ENCODE results near the gene OSBPL10. TPM values are rescaled to one million over a fixed set of nuclear protein-coding genes. Genes with fewer than 3 reads are reported as not detected.

Gene OSBPL10
- polyA plus RNA-seq, 2 of the 4 experiments (the other 2 are of a cell fraction) = 9.2 to 17.0 TPM

DNA sequence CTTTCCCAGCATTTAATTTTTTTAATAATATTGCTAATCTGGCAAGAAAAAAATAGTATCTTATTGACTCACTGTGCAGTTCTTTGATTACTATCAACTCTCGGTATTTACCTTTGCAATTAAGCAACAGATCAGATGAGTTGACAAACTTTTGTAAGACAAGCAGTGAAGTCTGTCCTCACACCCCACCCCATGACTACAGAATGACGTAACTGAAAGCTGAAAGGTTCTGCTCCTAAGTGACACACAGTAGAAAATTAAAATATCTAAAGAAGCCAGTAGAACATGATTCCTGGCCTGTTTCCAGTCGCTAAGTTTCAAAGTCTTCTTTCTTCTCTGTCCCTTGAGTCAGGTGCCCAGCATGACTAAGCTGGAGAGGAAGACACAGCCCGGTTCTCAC is 312.8 kb downstream of the OSBPL10 start (continued):
- TF ChIP-seq, protein P1, sequence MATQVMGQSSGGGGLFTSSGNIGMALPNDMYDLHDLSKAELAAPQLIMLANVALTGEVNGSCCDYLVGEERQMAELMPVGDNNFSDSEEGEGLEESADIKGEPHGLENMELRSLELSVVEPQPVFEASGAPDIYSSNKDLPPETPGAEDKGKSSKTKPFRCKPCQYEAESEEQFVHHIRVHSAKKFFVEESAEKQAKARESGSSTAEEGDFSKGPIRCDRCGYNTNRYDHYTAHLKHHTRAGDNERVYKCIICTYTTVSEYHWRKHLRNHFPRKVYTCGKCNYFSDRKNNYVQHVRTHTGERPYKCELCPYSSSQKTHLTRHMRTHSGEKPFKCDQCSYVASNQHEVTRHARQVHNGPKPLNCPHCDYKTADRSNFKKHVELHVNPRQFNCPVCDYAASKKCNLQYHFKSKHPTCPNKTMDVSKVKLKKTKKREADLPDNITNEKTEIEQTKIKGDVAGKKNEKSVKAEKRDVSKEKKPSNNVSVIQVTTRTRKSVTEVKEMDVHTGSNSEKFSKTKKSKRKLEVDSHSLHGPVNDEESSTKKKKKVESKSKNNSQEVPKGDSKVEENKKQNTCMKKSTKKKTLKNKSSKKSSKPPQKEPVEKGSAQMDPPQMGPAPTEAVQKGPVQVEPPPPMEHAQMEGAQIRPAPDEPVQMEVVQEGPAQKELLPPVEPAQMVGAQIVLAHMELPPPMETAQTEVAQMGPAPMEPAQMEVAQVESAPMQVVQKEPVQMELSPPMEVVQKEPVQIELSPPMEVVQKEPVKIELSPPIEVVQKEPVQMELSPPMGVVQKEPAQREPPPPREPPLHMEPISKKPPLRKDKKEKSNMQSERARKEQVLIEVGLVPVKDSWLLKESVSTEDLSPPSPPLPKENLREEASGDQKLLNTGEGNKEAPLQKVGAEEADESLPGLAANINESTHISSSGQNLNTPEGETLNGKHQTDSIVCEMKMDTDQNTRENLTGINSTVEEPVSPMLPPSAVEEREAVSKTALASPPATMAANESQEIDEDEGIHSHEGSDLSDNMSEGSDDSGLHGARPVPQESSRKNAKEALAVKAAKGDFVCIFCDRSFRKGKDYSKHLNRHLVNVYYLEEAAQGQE (IDR thresholded peaks at IDR 0.05) = no peak
- TF ChIP-seq, protein P2, sequence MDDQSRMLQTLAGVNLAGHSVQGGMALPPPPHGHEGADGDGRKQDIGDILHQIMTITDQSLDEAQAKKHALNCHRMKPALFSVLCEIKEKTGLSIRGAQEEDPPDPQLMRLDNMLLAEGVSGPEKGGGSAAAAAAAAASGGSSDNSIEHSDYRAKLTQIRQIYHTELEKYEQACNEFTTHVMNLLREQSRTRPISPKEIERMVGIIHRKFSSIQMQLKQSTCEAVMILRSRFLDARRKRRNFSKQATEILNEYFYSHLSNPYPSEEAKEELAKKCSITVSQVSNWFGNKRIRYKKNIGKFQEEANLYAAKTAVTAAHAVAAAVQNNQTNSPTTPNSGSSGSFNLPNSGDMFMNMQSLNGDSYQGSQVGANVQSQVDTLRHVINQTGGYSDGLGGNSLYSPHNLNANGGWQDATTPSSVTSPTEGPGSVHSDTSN (IDR thresholded peaks at IDR 0.05) = no peak
- TF ChIP-seq KDM1A (IDR thresholded peaks at IDR 0.05; ENCODE audit: low read depth) (no peak), EP300 (IDR thresholded peaks at IDR 0.05) (no peak), NR3C1 (IDR thresholded peaks at IDR 0.05) (no peak), EHMT2 (IDR thresholded peaks at IDR 0.05; ENCODE audit: low read depth) (no peak), TP53 (CRISPR knock-in tag; IDR thresholded peaks at IDR 0.05) (no peak), JUNB (IDR thresholded peaks at IDR 0.05) (no peak), CHD4 (IDR thresholded peaks at IDR 0.05; ENCODE audit: borderline replicate concordance) (no peak)
- TF ChIP-seq, protein P3, sequence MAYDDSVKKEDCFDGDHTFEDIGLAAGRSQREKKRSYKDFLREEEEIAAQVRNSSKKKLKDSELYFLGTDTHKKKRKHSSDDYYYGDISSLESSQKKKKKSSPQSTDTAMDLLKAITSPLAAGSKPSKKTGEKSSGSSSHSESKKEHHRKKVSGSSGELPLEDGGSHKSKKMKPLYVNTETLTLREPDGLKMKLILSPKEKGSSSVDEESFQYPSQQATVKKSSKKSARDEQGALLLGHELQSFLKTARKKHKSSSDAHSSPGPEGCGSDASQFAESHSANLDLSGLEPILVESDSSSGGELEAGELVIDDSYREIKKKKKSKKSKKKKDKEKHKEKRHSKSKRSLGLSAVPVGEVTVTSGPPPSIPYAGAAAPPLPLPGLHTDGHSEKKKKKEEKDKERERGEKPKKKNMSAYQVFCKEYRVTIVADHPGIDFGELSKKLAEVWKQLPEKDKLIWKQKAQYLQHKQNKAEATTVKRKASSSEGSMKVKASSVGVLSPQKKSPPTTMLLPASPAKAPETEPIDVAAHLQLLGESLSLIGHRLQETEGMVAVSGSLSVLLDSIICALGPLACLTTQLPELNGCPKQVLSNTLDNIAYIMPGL (CRISPR knock-in tag; IDR thresholded peaks at IDR 0.05; ENCODE audit: borderline replicate concordance) = no peak

DNA sequence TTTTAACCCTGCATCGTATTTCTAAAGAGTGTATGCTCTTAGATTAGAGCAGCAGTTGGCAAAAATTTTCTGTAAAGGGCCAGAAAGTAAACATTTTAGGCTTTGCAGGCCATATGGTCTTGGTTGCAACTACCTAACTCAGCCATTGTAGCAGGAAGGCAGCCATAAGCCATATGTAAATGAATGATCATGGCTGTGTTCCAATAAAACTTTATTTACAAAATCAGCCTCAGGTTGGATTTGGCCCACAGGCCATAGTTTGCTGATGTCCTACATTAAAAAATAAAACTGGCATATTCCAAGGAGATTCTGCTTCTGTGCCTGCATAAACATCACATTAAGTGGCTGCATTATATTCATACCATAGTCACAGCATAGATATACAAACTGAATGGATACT is 313.5 kb downstream of the OSBPL10 start:
- DNase-seq (ENCODE audit: low read depth in 1 of 2, low spot score in 1 of 2) (no peak), FAIRE-seq (no peak), ATAC-seq (no peak)
- no peak overlapping the region for H3K4me2 ChIP-seq
- WGBS (ENCODE audit: missing lambda C conversion rate) = 63% methylated on average over 1 of the region's 1 CpG
- H3K9me3 ChIP-seq = no peaks in the 10 kb centered on the region
- H3K4me3 ChIP-seq = no peak overlapping the region
- ChIA-PET POLR2A (no interaction called here), CTCF (no interaction called here)
- no peaks in the 10 kb centered on the region for H3K4me1 ChIP-seq
- no peak overlapping the region for H3K27ac ChIP-seq
- TF ChIP-seq CHD4 (IDR thresholded peaks at IDR 0.05; ENCODE audit: borderline replicate concordance) (no peak), JUN (IDR thresholded peaks at IDR 0.05) (no peak), ZFP36 (IDR thresholded peaks at IDR 0.05; ENCODE audit: borderline replicate concordance, partially characterized antibody) (no peak), RAD21 (conservative IDR thresholded peaks at IDR 0.05 in 1 of 2, IDR thresholded peaks at IDR 0.05 in 1 of 2) (no peak), RARB (CRISPR knock-in tag; IDR thresholded peaks at IDR 0.05) (no peak), HOXB5 (CRISPR knock-in tag; IDR thresholded peaks at IDR 0.05) (no peak)
- TF ChIP-seq, protein P4, sequence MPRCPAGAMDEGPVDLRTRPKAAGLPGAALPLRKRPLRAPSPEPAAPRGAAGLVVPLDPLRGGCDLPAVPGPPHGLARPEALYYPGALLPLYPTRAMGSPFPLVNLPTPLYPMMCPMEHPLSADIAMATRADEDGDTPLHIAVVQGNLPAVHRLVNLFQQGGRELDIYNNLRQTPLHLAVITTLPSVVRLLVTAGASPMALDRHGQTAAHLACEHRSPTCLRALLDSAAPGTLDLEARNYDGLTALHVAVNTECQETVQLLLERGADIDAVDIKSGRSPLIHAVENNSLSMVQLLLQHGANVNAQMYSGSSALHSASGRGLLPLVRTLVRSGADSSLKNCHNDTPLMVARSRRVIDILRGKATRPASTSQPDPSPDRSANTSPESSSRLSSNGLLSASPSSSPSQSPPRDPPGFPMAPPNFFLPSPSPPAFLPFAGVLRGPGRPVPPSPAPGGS (IDR thresholded peaks at IDR 0.05) = no peak

DNA sequence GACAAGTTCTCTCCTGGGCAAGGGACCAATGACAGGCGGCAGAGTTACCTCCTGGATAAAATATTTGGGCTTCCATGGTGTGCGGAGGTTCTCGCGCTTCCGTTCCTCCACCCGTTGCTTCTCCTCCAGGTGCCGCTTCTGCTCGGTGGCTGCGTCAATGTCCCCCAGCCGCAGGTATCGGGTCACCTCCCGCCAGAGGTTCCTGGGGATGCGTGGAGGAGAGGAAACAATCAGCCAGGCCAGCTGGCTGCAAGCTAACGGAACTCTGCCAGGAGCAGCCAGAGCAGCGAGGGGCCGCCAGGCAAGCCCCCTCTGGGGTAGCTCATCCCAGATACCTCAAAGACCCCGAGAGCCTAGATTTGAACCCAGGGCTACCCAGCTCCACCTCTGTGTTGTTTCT is 317.0 kb downstream of the OSBPL10 start:
- Histone ChIP-seq H3K27ac (no peak overlapping the region), H3K9me3 (no peaks in the 10 kb centered on the region), H3K4me1 (no peaks in the 10 kb centered on the region), H3K4me2 (no peak overlapping the region), H3K4me3 (no peak overlapping the region)
- CTCF ChIA-PET = interaction anchor here (1.2 kb wide), 1 partner anchor 17 kb away, joined by 3 read pairs; no protein-coding TSS in a partner anchor
- no peak for ATAC-seq
- WGBS (ENCODE audit: missing lambda C conversion rate) = 94% methylated on average over 15 of the region's 17 CpGs
- FAIRE-seq = no peak
- POLR2A ChIA-PET = no interaction called here
- TF ChIP-seq EHMT2 (IDR thresholded peaks at IDR 0.05; ENCODE audit: low read depth) = no peak
- no peak for TF ChIP-seq EP300 (IDR thresholded peaks at IDR 0.05)
- TF ChIP-seq, protein P2 (IDR thresholded peaks at IDR 0.05) = no peak
- no peak for TF ChIP-seq HOXA7 (CRISPR knock-in tag; IDR thresholded peaks at IDR 0.05)
- TF ChIP-seq HEYL (CRISPR knock-in tag; IDR thresholded peaks at IDR 0.05) = no peak
- TF ChIP-seq PHF8 (IDR thresholded peaks at IDR 0.05; ENCODE audit: borderline replicate concordance, low read depth) = no peak
- no peak for TF ChIP-seq HOXB13 (CRISPR knock-in tag; IDR thresholded peaks at IDR 0.05; ENCODE audit: low read depth)
- TF ChIP-seq NFE2L2 (conservative IDR thresholded peaks at IDR 0.05; ENCODE audit: low read length) = no peak
- TF ChIP-seq KDM1A (IDR thresholded peaks at IDR 0.05; ENCODE audit: low read depth) = no peak
- TF ChIP-seq HOXB5 (CRISPR knock-in tag; IDR thresholded peaks at IDR 0.05) = no peak
- TF ChIP-seq FOSL2 (IDR thresholded peaks at IDR 0.05) = no peak
- no peak for TF ChIP-seq FOSL2 (CRISPR knock-in tag; IDR thresholded peaks at IDR 0.05)
- no peak for TF ChIP-seq ZFP36 (IDR thresholded peaks at IDR 0.05; ENCODE audit: borderline replicate concordance, partially characterized antibody)
- TF ChIP-seq CBX2 (IDR thresholded peaks at IDR 0.05; ENCODE audit: borderline replicate concordance, low read depth) = no peak
- DNase-seq (ENCODE audit: low read depth in 1 of 2, low spot score in 1 of 2) = no peak

Measured in A549 (cell line).